CD14-positive monocyte (primary cell): ENCODE results near the gene RXFP2. TPM values are rescaled to one million over a fixed set of nuclear protein-coding genes. Genes with fewer than 3 reads are reported as not detected.
A peak's percentile ranks its signal among the peaks of the same experiment; 100 is the strongest.

Experiments
- DNase-seq, 3 donors: peaks; one replicate each; pipeline ENCODE4 v3.0.0-alpha.2; 2011 to 2022
- H2AFZ ChIP-seq: 2 replicates; pipeline ENCODE4 v1.6.0; 2012; ENCODE audit warnings: mild to moderate bottlenecking, low read depth, low read length, inconsistent platforms; ENCODE audit not compliant: insufficient read depth, poor library complexity, severe bottlenecking
- H3K27ac ChIP-seq, 2 donors: 1 replicate in 1 of 2; 2 replicates in 1 of 2; pipeline ENCODE4 v1.5.1; 2012 to 2013; ENCODE audit warnings: low read length in 2 of 2, control low read depth in 1 of 2, inconsistent platforms in 1 of 2, low read depth in 1 of 2, mild to moderate bottlenecking in 1 of 2
- H3K27me3 ChIP-seq, 2 donors: one replicate each; pipeline versions ENCODE4 v1.6.0 to v1.6.1; 2011 to 2013; ENCODE audit warnings: low read length in 2 of 2; ENCODE audit not compliant: control insufficient read depth in 2 of 2, insufficient read depth in 2 of 2
- H3K36me3 ChIP-seq, 2 donors: replicated peaks in 1 of 2; 1 replicate in 1 of 2; 2 replicates in 1 of 2; pipeline versions ENCODE4 v1.5.1 to v1.6.1; 2012 to 2013; ENCODE audit warnings: low read length in 2 of 2, control low read depth in 1 of 2, inconsistent platforms in 1 of 2, mild to moderate bottlenecking in 1 of 2; ENCODE audit not compliant: insufficient read depth in 2 of 2, control insufficient read depth in 1 of 2
- H3K4me1 ChIP-seq, 2 donors: 1 replicate in 1 of 2; 2 replicates in 1 of 2; pipeline versions ENCODE4 v1.5.1 to v1.6.1; 2012 to 2013; ENCODE audit warnings: low read length in 2 of 2, control low read depth in 1 of 2, inconsistent platforms in 1 of 2, mild to moderate bottlenecking in 1 of 2, moderate library complexity in 1 of 2; ENCODE audit not compliant: insufficient read depth in 2 of 2, control insufficient read depth in 1 of 2
- H3K4me2 ChIP-seq: replicated peaks from 2 replicates; pipeline ENCODE3; 2012; ENCODE audit warnings: low read length, moderate library complexity, mild to moderate bottlenecking; ENCODE audit not compliant: poor library complexity, severe bottlenecking; ENCODE audit errors: extremely low read depth
- H3K4me3 ChIP-seq, 3 experiments: fragments of 200-600 bp in 1 of 3; sonication (generic) in 1 of 3; replicated peaks in 1 of 3; 1 replicate in 2 of 3; 2 replicates in 1 of 3; pipeline ENCODE4 v1.5.1; 2011 to 2013; ENCODE audit warnings: low read length in 3 of 3, mild to moderate bottlenecking in 3 of 3, control low read depth in 2 of 3, low read depth in 2 of 3, inconsistent platforms in 1 of 3, moderate library complexity in 1 of 3
- H3K79me2 ChIP-seq: 2 replicates; pipeline ENCODE4 v1.6.0; 2012; ENCODE audit warnings: mild to moderate bottlenecking, control low read depth, inconsistent platforms, low read length, moderate library complexity; ENCODE audit not compliant: insufficient read depth
- H3K9ac ChIP-seq: 2 replicates; pipeline ENCODE4 v1.6.0; 2017; ENCODE audit warnings: low read length, mild to moderate bottlenecking; ENCODE audit not compliant: insufficient read depth, poor library complexity, severe bottlenecking
- H3K9me3 ChIP-seq, 2 donors: replicated peaks in 1 of 2; 1 replicate in 1 of 2; 2 replicates in 1 of 2; pipeline versions ENCODE4 v1.5.1 to v1.6.1; 2012 to 2013; ENCODE audit warnings: low read length in 2 of 2, control low read depth in 1 of 2; ENCODE audit not compliant: control insufficient read depth in 1 of 2, insufficient read depth in 1 of 2
- H4K20me1 ChIP-seq: 2 replicates; pipeline ENCODE4 v1.6.0; 2012; ENCODE audit warnings: mild to moderate bottlenecking, low read length, control low read depth, moderate library complexity; ENCODE audit not compliant: insufficient read depth
- H3K27ac Mint-ChIP-seq, 7 donors: one replicate each; pipeline ENCODE4 v1.8.0; 2020; ENCODE audit warnings: mild to moderate bottlenecking in 7 of 7, mixed read lengths in 7 of 7, moderate library complexity in 6 of 7, inconsistent platforms in 2 of 7
- H3K27me3 Mint-ChIP-seq, 3 donors: one replicate each; pipeline ENCODE4 v1.8.0; 2021 to 2022; ENCODE audit warnings: low read depth in 3 of 3, mild to moderate bottlenecking in 3 of 3, mixed read lengths in 3 of 3, moderate library complexity in 3 of 3, inconsistent platforms in 1 of 3
- H3K36me3 Mint-ChIP-seq, 2 donors: one replicate each; pipeline ENCODE4 v1.8.0; 2020; ENCODE audit warnings: mixed read lengths in 2 of 2, inconsistent platforms in 1 of 2, mild to moderate bottlenecking in 1 of 2
- H3K4me1 Mint-ChIP-seq: one replicate; pipeline ENCODE4 v1.8.0; 2020; ENCODE audit warnings: mild to moderate bottlenecking, mixed read lengths
- H3K4me3 Mint-ChIP-seq, 2 donors: one replicate each; pipeline ENCODE4 v1.8.0; 2020; ENCODE audit warnings: mild to moderate bottlenecking in 2 of 2, mixed read lengths in 2 of 2, moderate library complexity in 1 of 2
- H3K9me3 Mint-ChIP-seq, 7 donors: one replicate each; pipeline ENCODE4 v1.8.0; 2020 to 2022; ENCODE audit warnings: mixed read lengths in 7 of 7, mild to moderate bottlenecking in 6 of 7, moderate library complexity in 6 of 7, inconsistent platforms in 2 of 7
- CTCF ChIP-seq: fragments of 200-600 bp; IDR thresholded peaks from one replicate; pipeline ENCODE4 v1.8.0; 2022; ENCODE audit warnings: antibody characterized with exemption, mild to moderate bottlenecking
- WGBS: methylation state at CpG from one replicate; pipeline ENCODE4 v1.1.5; 2013; ENCODE audit warnings: missing lambda C conversion rate; ENCODE audit not compliant: insufficient coverage; 5-methylcytosine and 5-hydroxymethylcytosine counted together
- intact Hi-C, 2 donors: fragments of 100-400 bp; cut with micrococcal nuclease; formaldehyde crosslinking; loops; one replicate each; pipeline versions ENCODE4 v1.15.0 to v1.15.1; 2023
- polyA plus RNA-seq, 3 donors: library from polyadenylated mRNA; depleted of rRNA in 1 of 3; unstranded in 2 of 3; stranded (reverse) in 1 of 3; fragments of 300-500 nt in 2 of 3; fragments of >200 nt in 1 of 3; fragmentation: Illumina TruSeq in 2 of 3; gene quantifications; 1 replicate in 2 of 3; 2 replicates in 1 of 3; pipeline ENCODE4 v1.2.3, GENCODE V29; 2012 to 2021

RXFP2 gene
- polyA plus RNA-seq, 3 donors = 0.38 to 0.69 TPM; not detected in 1

GRCh38 chr13:31790992-31791391 is 51.7 kb downstream of the RXFP2 start:
- no peak for TF ChIP-seq CTCF
- H3K4me3 Mint-ChIP-seq = no peak overlapping the region
- H3K4me3 ChIP-seq = no peak overlapping the region
- peaks cover 12% of the 10 kb centered on the region for H3K79me2 ChIP-seq
- peaks cover 30 to 32% of the 10 kb centered on the region in 2 donors for H3K36me3 Mint-ChIP-seq
- no CpG with 5 or more reads among the region's 2 CpGs for WGBS
- H4K20me1 ChIP-seq = no peaks in the 10 kb centered on the region
- H3K9me3 Mint-ChIP-seq = peaks cover 2 to 9% (median 5%) of the 10 kb centered on the region in 7 donors
- peak overlapping the region; percentile 18 for H2AFZ ChIP-seq
- H3K9me3 ChIP-seq = peaks cover 0 to 6% of the 10 kb centered on the region in 2 donors
- no peak for DNase-seq
- H3K27me3 Mint-ChIP-seq = no peaks in the 10 kb centered on the region
- H3K4me2 ChIP-seq = no peak overlapping the region
- peaks cover 42% of the 10 kb centered on the region for H3K4me1 Mint-ChIP-seq
- H3K27ac Mint-ChIP-seq = peak overlapping the region in 6 of 7 donors; percentile 21 to 86 (median 59)
- H3K36me3 ChIP-seq = no peaks in the 10 kb centered on the region
- peaks cover 0 to 6% of the 10 kb centered on the region in 2 donors for H3K4me1 ChIP-seq
- no peak overlapping the region for H3K9ac ChIP-seq
- no peaks in the 10 kb centered on the region for H3K27me3 ChIP-seq
- intact Hi-C loops = no loop called here
- H3K27ac ChIP-seq = no peak overlapping the region

- Histone ChIP-seq H3K27ac (no peak overlapping the region), H3K9ac (no peak overlapping the region), H3K36me3 (no peaks in the 10 kb centered on the region), H3K4me3 (no peak overlapping the region), H3K9me3 (peaks cover 0 to 6% of the 10 kb centered on the region in 2 donors), H3K27me3 (no peaks in the 10 kb centered on the region), H3K79me2 (peaks cover 28% of the 10 kb centered on the region), H4K20me1 (no peaks in the 10 kb centered on the region), H3K4me2 (no peak overlapping the region), H3K4me1 (peaks cover 17 to 19% of the 10 kb centered on the region in 2 donors), H2AFZ (no peak overlapping the region)
- Mint-ChIP-seq H3K27ac (peak overlapping the region in 1 of 7 donors; percentile 61), H3K36me3 (peaks cover 26 to 30% of the 10 kb centered on the region in 2 donors), H3K4me1 (peaks cover 52% of the 10 kb centered on the region), H3K27me3 (no peaks in the 10 kb centered on the region), H3K4me3 (no peak overlapping the region), H3K9me3 (peaks cover 2 to 9% (median 5%) of the 10 kb centered on the region in 7 donors)
- no peak for DNase-seq
- no peak for TF ChIP-seq CTCF
- intact Hi-C loops = no loop called here
Measured at GRCh38 chr13:31793246-31793645, 53.9 kb downstream of the RXFP2 start.
